Sigmoid colon (tissue), 4 donors: ENCODE data around the gene GOLPH3.

ENCODE experiments used
- CTCF ChIP-seq, 4 experiments: fragments of 450-650 bp in 3 of 4; fragments of 200-600 bp in 1 of 4; IDR thresholded peaks; one replicate each; pipeline ENCODE4 v1.5.1; 2016 to 2019; ENCODE audit warnings: antibody characterized with exemption in 4 of 4, mild to moderate bottlenecking in 3 of 4, moderate library complexity in 2 of 4
- EP300 ChIP-seq, 4 donors: sonication (generic); formaldehyde crosslinking; IDR thresholded peaks; one replicate each; pipeline ENCODE4 v1.6.1; 2017; ENCODE audit warnings: antibody characterized with exemption in 4 of 4
- POLR2AphosphoS5 ChIP-seq, 4 donors: sonication (generic); formaldehyde crosslinking; IDR thresholded peaks; one replicate each; pipeline ENCODE4 v1.6.1; 2017; ENCODE audit warnings: antibody characterized with exemption in 4 of 4

- TF ChIP-seq CTCF (IDR thresholded peaks at IDR 0.05), result no peak
- TF ChIP-seq POLR2AphosphoS5 (IDR thresholded peaks at IDR 0.05), result no peak
- no peak for TF ChIP-seq EP300 (IDR thresholded peaks at IDR 0.05)
Observed at GRCh38 chr5:32099486-32100035, 74.6 kb downstream of the GOLPH3 start.
